HEK293T (cell line): ENCODE results near the gene IKZF5.

ENCODE experiments used
- CTCF ChIA-PET: fragments of 350-600 bp; formaldehyde crosslinking; extraction: SDS; loops from one replicate; lab custom pipeline; 2021; ENCODE audit warnings: antibody characterized with exemption, inconsistent platforms; lab: Yijun Ruan, JAX
- POLR2A ChIA-PET: fragments of 350-600 bp; formaldehyde crosslinking; extraction: SDS; loops from one replicate; lab custom pipeline; 2020; ENCODE audit warnings: antibody characterized with exemption, inconsistent platforms; lab: Yijun Ruan, JAX
- DNase-seq: peaks from one replicate; pipeline ENCODE4 v3.0.0; 2012; ENCODE audit warnings: mixed read lengths; ENCODE audit errors: extremely low spot score
- ARNT ChIP-seq: fragments of 450-650 bp; IDR thresholded peaks from 2 replicates; pipeline ENCODE4 v1.6.1; 2017; ENCODE audit warnings: mild to moderate bottlenecking
- BHLHE40 ChIP-seq: fragments of 450-650 bp; IDR thresholded peaks from 2 replicates; pipeline ENCODE4 v1.6.1; 2016; ENCODE audit warnings: mild to moderate bottlenecking, moderate library complexity, borderline replicate concordance
- CTBP1 ChIP-seq: fragments of 450-650 bp; IDR thresholded peaks from 2 replicates; pipeline ENCODE4 v1.6.1; 2016; ENCODE audit warnings: borderline replicate concordance
- ELF4 ChIP-seq: fragments of 450-650 bp; IDR thresholded peaks from 2 replicates; pipeline ENCODE4 v1.6.1; 2017; ENCODE audit warnings: antibody characterized with exemption
- FOXA1 ChIP-seq: fragments of 450-650 bp; IDR thresholded peaks from 2 replicates; pipeline ENCODE4 v1.6.1; 2016; ENCODE audit warnings: mild to moderate bottlenecking
- FOXK2 ChIP-seq: fragments of 450-650 bp; IDR thresholded peaks from 2 replicates; pipeline ENCODE4 v1.6.1; 2016; ENCODE audit warnings: mild to moderate bottlenecking
- FOXM1 ChIP-seq: fragments of 450-650 bp; IDR thresholded peaks from 2 replicates; pipeline ENCODE4 v1.6.1; 2017; ENCODE audit warnings: mild to moderate bottlenecking, borderline replicate concordance
- HDGF ChIP-seq: fragments of 450-650 bp; IDR thresholded peaks from 2 replicates; pipeline ENCODE4 v1.6.1; 2017; ENCODE audit warnings: antibody characterized with exemption, borderline replicate concordance
- L3MBTL2 ChIP-seq: fragments of 450-650 bp; conservative IDR thresholded peaks from 2 replicates; pipeline ENCODE4 v1.6.1; 2016; ENCODE audit warnings: mild to moderate bottlenecking
- LEF1 ChIP-seq: fragments of 450-650 bp; IDR thresholded peaks from 2 replicates; pipeline ENCODE4 v1.6.1; 2017; ENCODE audit warnings: mild to moderate bottlenecking, borderline replicate concordance
- NFRKB ChIP-seq: fragments of 450-650 bp; IDR thresholded peaks from 2 replicates; pipeline ENCODE4 v1.6.1; 2016; ENCODE audit warnings: mild to moderate bottlenecking, moderate library complexity
- PKNOX1 ChIP-seq: fragments of 450-650 bp; IDR thresholded peaks from 2 replicates; pipeline ENCODE4 v1.6.1; 2016
- SP1 ChIP-seq: fragments of 450-650 bp; IDR thresholded peaks from 2 replicates; pipeline ENCODE4 v1.6.1; 2017
- SUZ12 ChIP-seq: fragments of 450-650 bp; IDR thresholded peaks from 2 replicates; pipeline ENCODE4 v1.6.1; 2016; ENCODE audit warnings: mild to moderate bottlenecking
- TARDBP ChIP-seq: fragments of 450-650 bp; IDR thresholded peaks from 2 replicates; pipeline ENCODE4 v1.6.1; 2016
- ZNF384 ChIP-seq: fragments of 450-650 bp; IDR thresholded peaks from 2 replicates; pipeline ENCODE4 v1.6.1; 2016

The IKZF5 gene

DNA sequence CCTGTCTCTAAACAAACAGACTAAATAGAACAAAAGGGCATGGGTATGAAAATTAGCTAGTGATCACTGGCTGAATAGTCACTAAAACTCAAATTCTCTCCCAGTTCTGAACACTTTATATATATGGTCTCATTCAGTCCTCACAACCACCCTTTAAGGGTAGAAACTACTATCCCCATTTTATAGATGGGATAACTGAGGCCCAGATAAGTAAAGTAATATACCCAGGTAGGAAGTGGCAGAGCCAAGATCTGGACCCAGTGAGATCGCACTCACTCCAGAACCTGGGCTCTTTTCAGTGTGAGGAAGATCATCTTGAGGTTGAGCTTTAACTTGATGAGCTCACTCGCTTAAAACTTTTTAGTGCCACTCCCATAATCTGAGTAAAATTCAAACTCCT lies 23.9 kb downstream of the IKZF5 start:
- DNase-seq = no peak
- ChIA-PET POLR2A (no interaction called here), CTCF (no interaction called here)
- TF ChIP-seq FOXK2 (no peak), LEF1 (no peak)

DNA sequence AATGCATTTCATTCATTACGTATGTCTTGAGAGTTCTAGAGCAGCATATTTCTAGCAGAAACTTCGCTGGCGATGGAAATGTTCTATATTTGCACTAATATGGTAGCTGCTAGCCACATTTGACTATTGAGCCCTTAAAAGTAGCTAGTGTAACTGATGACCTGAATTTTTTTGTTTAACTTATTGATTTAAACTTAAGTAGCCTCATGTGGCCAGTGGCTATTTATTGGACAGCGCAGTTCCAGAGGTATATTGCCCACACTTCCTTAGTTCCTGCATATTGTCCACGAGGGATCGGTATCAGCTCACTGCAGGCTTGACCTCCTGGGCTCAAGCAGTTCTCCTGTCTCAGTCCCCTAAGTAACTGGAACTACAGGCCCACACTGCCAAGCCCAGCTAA lies 24.7 kb downstream of the IKZF5 start:
- DNase-seq = no peak
- TF ChIP-seq CTBP1 = no peak
- TF ChIP-seq NFRKB = no peak
- TF ChIP-seq ARNT = no peak
- TF ChIP-seq FOXM1 = no peak
- TF ChIP-seq LEF1 = no peak
- TF ChIP-seq BHLHE40 = no peak
- no peak for TF ChIP-seq ELF4
- no peak for TF ChIP-seq FOXA1
- TF ChIP-seq PKNOX1 = no peak
- no peak for TF ChIP-seq SP1
- TF ChIP-seq FOXK2 = no peak
- no peak for TF ChIP-seq HDGF
- ChIA-PET POLR2A (no interaction called here), CTCF (no interaction called here)

GRCh38 chr10:122981066-122981464 lies 27.5 kb downstream of the IKZF5 start:
- POLR2A ChIA-PET = interaction anchor here (0.6 to 3.2 kb wide), 9 partner anchors 8 to 27 kb away, joined by 3 to 22 read pairs (median 7); partner anchors contain the start of genes ACADSB, C10orf88 and IKZF5
- CTCF ChIA-PET = interaction anchor here (1.0 kb wide), 1 partner anchor 26 kb away, joined by 4 read pairs; no protein-coding TSS in a partner anchor
- no peak for TF ChIP-seq TARDBP
- no peak for TF ChIP-seq FOXK2
- TF ChIP-seq ELF4 = no peak
- TF ChIP-seq ZNF384 = no peak
- TF ChIP-seq SUZ12 = no peak
- TF ChIP-seq FOXA1 = no peak
- TF ChIP-seq SP1 = no peak
- no peak for TF ChIP-seq L3MBTL2
- no peak for TF ChIP-seq FOXM1
- TF ChIP-seq ARNT = no peak
- no peak for TF ChIP-seq CTBP1
- no peak for TF ChIP-seq BHLHE40
- TF ChIP-seq PKNOX1 = no peak
- DNase-seq = peak; percentile 54

- ChIA-PET CTCF (interaction anchor here (0.7 to 1.0 kb wide), 2 partner anchors 9 to 27 kb away, joined by 3 to 4 read pairs; no protein-coding TSS in a partner anchor), POLR2A (interaction anchor here (0.6 to 3.2 kb wide), 12 partner anchors 9 to 28 kb away, joined by 3 to 22 read pairs (median 4); partner anchors contain the start of genes ACADSB, C10orf88 and IKZF5)
- peak; percentile 64; the same call in 1 of the 2 replicates for TF ChIP-seq ELF4
- TF ChIP-seq ZNF384 = no peak
- no peak for TF ChIP-seq CTBP1
- no peak for TF ChIP-seq SUZ12
- TF ChIP-seq HDGF = no peak
- no peak for TF ChIP-seq SP1
- no peak for TF ChIP-seq TARDBP
- TF ChIP-seq L3MBTL2 = peak; percentile 98
- no peak for TF ChIP-seq BHLHE40
- TF ChIP-seq ARNT = no peak
- no peak for TF ChIP-seq PKNOX1
- no peak for TF ChIP-seq NFRKB
- TF ChIP-seq FOXM1 = peak; percentile 27; the same call in 1 of the 2 replicates
- no peak for TF ChIP-seq FOXK2
- TF ChIP-seq FOXA1 = no peak
- TF ChIP-seq LEF1 = 0 out of 2 replicates have a peak, but pooled peaks have one; percentile 40
- peak; percentile 96 for DNase-seq
Observed at GRCh38 chr10:122980209-122981065, 28.2 kb downstream of the IKZF5 start, which contains the start of gene PSTK. PSTK (plus strand) TSS chr10:122980401; CDS start chr10:122980480, 79 bp downstream.

- POLR2A ChIA-PET = no interaction called here
- no peak for TF ChIP-seq FOXM1
- TF ChIP-seq HDGF = no peak
- no peak for TF ChIP-seq ARNT
- no peak for TF ChIP-seq BHLHE40
- no peak for TF ChIP-seq TARDBP
- no peak for TF ChIP-seq FOXK2
- TF ChIP-seq ZNF384 = no peak
- TF ChIP-seq FOXA1 = no peak
- no peak for TF ChIP-seq L3MBTL2
- no peak for TF ChIP-seq NFRKB
- no peak for TF ChIP-seq SP1
- no peak for DNase-seq
Observed at GRCh38 chr10:122974543-122975064, 34.0 kb downstream of the IKZF5 start.

GRCh38 chr10:122974023-122974422 lies 34.6 kb downstream of the IKZF5 start:
- ChIA-PET CTCF (no interaction called here), POLR2A (no interaction called here)
- TF ChIP-seq CTBP1 = no peak
- TF ChIP-seq ARNT = no peak
- TF ChIP-seq SUZ12 = no peak
- no peak for TF ChIP-seq BHLHE40
- TF ChIP-seq L3MBTL2 = no peak
- TF ChIP-seq NFRKB = no peak
- no peak for TF ChIP-seq LEF1
- TF ChIP-seq FOXA1 = no peak

More at GRCh38 chr10:122974543-122975064, 34.0 kb downstream of the IKZF5 start:
- CTCF ChIA-PET = no interaction called here

More at GRCh38 chr10:122974023-122974422, 34.6 kb downstream of the IKZF5 start:
- DNase-seq = no peak
